Measurements from ENCODE around the gene MAPK11.
A peak's percentile ranks its signal among the peaks of the same experiment; 100 is the strongest.
"Not testable (repeated sequence)": the region's sequence is repeated elsewhere in the genome, so short reads cannot be mapped to it uniquely, and the experiment has no call there.

MAPK11 gene

DNA sequence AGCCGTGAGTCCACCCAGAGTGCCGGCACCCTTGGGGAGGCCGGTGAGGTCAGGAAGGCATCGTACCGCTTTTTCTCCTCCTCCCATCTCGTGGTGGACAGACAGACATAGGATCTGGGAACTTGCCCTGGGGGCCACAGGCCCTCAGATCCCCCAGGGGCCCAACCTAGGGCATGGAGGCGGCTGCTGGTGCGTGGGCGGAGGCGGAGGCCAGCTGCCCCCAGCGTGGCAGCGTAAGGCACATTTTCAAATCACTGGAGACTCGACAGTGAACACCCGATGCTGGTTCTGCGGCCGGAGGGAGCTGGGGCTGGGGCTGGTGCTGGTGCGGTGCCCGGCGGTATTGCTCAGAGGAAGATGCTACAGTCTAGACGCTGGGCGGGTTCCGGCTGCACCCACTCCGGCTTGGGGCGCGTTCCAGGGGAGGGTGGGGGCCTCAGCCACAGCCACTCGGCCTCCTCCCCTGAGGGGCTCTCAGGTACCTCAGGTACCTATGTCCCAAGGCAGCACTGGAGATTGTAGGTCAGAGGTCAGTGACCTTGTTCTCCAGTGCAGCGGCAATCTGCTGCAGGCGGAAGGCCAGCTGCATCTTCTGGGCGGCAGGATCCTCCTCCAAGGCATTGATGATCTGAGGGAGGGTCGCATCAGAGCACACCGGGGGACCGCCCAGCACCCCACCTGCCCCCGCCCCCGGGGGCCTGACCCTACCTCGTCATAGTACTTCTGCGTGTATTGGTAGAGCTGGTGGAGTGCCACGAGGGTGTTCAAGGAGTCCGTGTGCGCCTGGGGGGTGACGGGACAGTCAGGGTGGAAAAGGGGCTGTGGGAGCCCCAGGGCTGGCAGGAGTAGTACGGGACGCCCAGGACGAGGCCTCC is 5.2 kb upstream of the MAPK11 start:
- no peak for DNase-seq

DNA sequence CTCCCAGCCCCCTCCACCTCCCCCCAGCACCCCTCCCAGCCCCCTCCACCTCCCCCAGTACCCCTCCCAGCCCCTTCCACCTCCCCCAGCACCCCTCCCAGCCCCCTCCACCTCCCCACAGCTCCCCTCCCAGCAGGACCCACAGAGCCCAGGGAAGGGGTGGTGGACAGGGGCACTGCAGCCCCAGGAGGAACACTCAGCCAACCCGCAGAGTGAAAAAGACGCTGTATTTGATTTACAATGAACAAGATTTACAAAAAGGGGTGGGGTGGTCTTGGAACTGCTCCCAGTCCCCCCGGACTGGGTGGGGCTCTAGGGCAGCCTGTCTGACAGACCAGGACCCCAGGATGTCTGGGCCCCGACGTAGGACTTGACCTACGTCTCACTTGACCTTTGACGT is 4.6 kb upstream of the MAPK11 start:
- no peak for DNase-seq

DNA sequence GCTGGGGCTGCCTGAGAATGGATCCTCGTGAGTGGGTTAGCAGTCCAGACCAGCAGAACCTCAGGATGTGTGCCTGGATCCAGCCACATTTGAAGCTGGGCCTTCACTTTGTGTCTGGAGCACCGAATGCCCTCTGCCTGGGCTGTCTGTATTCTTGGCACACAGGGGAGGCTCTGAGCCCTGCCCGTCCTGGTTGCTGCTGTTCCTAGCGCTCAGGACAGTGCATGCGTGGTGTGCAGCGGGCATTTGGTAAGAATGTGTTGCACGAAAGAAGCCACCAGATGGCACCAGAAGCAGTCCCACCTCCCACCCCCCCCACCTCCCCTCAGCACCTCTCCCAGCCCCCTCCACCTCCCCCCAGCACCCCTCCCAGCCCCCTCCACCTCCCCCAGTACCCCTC is 4.1 kb upstream of the MAPK11 start:
- DNase-seq, result no peak

DNA sequence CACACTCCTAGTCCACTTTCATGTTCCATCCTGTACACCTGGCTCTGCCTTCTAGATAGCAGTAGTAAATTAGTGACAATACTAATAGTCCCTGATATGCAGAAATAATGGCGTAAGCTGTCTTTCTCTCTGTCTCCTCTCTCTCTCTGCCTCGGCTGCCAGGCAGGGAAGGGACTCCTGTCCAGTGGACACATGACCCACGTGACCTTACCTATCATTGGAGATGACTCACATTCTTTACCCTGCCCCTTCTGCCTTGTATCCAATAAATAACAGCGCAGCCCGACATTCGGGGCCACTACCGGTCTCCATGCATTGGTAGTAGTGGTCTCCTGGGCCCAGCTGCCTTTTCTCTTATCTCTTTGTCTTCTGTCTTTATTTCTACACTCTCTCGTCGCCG is 3.6 kb upstream of the MAPK11 start:
- DNase-seq, result not testable (repeated sequence)

DNA sequence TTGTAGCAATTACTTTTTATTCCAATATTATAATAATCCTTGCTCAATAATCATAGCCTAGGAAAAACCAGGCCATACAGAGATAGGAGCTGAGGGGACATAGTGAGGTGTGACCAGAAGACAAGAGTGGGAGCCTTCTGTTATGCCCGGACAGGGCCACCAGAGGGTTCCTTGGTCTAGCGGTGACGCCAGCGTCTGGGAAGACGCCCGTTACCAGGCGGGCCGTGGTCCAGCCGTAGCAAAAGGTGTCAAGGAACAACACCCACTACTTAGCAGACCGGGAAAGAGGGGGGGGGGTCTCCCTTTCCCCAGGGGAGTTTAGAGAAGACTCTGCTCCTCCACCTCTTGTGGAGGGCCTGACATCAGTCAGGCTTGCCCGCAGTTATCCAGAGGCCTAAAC is 3.2 kb upstream of the MAPK11 start:
- not testable (repeated sequence) for DNase-seq

DNA sequence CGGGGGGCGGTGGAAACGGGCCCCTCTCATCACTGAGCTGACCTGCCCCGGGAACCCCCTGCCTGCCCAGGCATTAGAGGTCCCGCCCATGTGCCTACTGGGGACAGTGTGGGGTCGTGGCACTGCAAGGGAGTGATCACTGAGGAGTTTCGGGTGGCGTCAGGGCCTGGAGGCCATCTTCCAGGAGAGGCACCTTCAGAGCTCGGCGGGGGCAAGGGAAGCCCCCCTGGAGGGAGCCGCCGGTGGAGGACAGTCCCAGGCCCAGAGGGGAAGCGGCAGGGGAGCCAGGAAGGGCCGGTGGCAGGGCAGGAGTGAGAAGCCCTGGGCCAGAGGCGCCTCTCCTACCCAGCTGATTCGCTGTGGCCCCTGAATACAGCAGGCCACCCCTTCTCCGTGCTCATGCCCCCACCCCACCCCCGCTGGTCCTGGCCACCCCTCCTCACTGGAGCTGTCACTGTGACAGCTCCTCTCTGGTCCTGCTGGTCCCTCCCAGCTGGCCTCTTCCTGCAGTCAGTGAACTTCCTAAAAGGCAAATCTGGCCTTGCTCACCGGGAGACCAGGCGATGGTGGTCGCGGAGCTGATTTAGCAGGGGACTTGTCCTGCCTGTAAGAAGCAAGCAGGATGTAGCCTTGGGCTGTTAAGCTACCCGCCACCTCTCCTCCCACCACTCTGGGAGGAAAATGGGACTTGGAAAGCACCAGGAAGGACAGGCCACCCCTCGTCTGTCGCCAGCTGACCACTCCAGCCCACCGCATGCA is 2.0 kb upstream of the MAPK11 start:
- no peak for DNase-seq

DNA sequence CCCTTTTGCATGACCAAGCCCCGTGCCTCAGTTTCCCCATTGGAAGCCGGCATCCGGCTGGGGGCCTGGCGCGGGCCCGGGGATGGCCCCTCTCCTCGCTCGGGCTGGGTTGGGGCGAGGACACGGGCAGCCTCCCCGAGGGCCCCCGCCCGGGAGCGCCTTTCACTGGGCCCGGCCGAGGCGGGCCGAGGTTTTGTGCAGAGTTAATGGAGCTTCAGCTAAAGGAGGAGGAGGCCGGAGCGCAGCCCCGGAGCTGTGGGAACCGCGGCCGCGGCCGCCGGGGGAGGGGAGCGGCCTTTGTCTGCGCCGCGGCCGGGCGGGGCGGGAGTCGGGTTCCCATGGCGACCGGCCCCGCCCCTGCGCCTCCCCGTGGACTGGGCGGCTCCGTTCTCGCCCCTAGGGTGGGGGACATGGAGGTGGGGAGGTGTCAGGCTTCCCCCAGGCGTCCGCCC is 1.4 kb upstream of the MAPK11 start:
- DNase-seq, result no peak

DNA sequence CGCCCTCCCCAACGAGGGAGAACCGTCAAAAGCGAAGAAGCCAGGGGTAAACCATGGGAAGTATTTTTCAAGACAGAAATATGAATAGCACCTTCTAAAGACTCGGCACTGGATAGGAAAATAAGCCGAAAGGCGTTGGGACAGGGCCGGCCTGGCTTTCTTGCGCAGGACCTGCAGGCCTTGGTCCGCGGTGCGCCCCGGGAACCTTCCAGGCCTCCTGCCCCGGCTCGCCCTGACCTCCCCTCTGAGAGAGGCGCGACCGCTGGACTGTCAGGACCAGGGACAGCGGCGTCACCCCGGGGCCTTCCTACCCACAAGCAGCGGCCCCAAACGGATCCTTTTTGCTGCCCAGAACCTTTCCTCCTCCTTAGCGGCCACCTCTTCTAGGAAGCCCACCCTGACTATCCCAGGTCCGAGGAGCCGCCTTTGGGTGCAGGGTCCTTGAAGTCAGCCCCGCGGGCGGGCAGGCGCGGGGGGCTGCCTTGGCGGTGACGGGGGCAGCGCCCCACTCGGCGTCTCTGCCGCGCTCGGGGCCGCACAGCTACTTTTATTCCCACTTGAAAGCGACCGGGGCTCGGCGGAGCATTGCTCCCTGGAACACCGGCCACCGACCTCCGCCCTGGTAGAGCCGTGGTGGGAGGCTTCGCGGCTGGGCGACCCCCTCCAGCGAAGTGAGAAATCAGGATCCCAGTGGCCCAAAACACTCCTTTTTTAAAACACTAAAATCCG is 650 bp upstream of the MAPK11 start:
- peak; percentile 24 for DNase-seq

DNA sequence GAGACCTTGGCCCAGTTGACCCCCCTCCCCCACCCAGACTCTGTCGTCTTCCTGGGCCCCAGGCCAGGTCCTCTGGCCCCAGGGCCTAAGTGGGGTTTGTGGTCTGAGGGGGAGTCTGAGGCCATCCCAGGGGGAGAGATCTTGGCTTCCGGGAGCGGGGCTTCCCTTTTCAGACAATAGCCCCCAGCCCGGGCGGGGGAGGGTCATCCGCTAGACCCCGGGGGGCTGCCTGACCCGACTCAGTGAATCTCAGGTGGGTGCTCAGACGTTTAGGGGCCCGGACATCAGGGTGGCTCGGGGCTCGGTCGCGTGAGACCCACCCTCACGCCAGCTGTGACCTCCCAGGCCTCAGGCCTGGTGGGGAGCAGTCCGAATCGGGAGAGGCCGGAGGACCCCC is 609 bp downstream of the MAPK11 start:
- no peak for DNase-seq

DNA sequence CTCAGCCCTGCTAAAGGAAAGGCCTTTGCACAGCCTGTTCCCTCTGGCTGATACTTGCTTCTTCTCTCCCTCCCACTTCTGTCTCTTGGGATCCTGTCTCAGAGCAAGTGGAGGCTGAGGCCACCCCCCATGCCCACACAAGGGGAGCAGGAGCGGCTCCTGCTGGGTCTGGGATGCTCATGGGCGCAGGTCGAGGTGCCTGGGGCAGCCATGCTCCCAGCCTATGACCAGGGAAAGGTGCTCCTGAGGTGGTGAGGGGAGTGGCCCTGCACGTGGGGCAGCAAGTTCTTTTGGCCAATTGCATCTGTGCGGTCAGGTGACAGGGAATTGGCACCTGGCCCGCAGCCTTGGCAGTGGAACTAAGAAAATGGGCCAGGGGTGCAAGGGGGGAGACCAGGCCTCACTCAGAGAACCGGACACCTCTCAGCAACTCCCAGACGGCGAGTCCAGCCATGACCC is 1.5 kb downstream of the MAPK11 start:
- no peak for DNase-seq

DNA sequence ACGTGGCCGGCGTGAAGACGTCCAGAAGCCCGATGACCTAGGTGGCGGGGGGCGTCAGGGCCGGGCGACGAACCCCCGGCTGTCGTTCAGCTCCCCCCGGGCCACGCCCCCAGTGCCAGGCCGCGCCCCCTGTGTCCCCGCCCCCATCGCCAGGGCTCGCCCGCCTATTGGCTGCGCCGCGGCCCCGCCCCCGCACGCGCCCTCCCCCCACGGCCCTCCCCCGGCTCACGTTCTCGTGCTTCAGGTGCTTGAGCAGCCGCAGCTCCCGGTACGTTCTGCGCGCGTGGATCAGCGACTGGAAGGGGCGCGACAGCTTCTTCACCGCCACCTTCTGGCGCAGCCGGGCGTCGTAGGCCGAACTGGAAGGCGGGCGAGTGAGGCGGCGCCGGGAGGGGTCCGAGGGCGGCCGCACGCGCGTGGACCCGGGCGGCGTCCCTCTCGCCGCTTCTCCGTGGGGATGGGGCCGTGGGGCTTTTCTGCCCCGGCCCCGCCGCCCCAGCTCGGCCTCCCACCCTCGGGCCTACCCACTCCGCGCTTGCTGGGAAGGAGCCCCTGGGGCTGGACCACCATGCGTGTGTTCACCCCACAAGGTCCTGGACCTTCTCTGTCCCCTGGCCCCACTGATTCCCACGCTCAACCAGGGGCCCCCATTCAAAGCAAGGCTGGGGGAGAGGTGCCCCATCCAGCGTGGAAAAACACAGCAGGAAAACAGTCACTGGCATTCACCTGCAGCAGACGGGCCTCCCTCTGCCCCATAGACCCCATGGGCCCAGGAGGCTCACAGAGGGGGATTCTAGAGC is 2.4 kb downstream of the MAPK11 start:
- DNase-seq, result no peak

DNA sequence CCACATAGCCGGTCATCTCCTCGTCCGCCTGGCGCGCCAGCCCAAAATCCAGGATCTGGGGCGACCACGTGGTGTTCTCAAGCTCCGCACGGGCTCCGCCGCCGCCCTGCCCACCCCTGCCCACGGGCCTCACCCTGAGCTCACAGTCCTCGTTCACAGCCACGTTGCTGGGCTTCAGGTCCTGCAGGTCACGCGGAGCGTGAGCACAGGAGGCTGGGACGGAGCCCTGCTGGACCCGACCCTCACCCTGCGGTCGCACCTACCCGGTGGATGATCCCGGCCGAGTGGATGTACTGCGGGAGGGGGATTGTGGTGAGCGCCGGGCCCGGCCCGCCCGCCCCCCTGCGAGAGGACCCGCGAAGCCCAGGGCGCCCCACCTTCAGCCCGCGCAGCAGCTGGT is 3.2 kb downstream of the MAPK11 start:
- DNase-seq, result no peak

DNA sequence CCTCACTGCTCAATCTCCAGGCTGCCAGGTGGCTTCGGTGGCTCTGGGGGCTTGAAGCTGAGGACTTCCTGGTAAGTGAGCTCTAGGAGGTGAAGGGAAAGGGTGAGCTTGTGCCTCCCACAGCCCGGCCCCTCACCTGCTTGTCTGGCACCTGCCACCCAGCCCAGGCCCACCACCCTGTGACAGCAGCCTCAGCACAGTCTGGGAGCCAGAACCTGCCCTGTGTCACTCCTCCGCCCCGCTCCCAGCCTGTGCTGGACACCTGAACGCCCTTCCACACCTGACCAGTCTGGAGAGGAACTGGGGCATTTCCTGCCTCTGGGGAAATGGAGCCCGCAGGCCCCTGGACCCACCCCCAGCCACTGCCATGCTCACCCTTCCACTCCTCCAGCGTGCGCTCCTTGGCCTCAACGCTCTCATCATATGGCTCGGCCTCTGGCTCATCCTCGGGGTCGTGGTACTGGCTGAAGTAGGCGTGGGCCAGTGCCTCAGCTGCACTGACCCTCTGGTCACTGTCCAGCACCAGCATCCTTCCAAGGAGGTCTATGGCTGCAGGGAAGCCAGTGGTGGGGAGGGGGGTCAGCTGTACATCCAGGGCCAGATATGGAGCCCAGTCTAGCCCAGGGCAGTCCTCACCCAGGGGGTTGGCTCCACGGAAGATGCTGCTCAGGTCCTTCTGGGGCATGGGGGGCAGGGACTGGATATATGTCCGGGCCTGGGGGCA is 5.1 kb downstream of the MAPK11 start:
- no peak for DNase-seq

DNA sequence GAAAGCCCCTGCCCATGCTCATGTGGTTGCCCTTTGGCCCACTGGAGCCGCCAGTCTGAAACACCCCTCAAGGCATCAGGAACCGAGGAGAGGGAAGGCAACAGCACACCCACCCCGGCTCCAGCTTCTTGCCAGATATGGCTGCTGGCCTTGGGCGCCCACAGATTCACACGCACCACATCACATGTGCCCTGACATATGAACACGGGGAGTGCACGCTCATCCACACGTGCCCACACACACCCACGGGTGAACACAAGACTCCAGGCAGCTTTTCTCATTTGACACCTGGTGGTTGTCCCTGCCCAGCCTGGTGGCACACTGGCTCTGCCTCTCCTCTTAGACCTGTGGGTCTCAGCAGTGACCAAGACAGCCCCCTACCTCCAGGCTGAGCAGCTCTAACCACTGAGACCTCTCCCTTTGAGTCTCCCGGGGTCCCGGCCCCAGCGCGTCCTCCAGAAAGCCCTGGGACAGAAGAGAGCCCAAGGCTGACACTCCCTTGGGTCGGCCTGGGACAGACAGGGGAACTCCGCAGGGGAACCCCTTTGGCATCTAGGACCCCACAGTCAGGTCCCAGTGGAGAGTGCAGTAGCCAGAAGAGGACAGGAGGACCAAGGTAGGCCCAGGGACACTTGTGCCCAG is 6.0 kb downstream of the MAPK11 start:
- no peak for DNase-seq

DNA sequence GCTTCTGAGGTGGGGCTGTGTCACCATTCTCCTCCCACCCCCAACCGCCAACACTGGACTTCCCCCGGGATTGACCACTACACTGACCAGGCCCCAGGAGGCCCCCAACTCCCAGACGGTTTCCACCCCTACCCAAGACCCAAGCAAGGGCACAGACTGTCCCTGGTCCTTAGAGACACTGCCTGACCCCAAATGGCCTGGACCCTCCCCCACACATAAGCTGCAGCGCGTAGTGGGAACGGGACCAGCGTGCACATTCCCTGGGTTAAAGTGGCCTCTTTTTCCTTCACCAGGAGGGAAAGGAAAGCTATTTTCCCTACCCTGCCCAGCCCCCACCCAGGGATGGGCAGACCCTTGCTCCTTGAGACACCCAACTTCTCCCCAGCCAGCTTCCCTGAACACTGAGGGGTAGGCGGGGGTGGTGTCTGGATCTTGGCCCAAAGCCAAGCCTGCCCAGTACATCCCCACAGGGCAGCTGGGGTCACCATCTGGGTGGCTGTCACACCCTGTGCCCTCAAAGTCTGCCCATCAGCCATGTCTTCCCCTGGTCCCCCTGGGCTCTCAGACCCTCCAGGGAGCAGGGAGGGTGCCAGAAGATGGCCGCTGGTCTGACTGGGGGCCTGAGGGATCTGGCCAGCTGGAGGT is 7.1 kb downstream of the MAPK11 start:
- no peak for DNase-seq

DNA sequence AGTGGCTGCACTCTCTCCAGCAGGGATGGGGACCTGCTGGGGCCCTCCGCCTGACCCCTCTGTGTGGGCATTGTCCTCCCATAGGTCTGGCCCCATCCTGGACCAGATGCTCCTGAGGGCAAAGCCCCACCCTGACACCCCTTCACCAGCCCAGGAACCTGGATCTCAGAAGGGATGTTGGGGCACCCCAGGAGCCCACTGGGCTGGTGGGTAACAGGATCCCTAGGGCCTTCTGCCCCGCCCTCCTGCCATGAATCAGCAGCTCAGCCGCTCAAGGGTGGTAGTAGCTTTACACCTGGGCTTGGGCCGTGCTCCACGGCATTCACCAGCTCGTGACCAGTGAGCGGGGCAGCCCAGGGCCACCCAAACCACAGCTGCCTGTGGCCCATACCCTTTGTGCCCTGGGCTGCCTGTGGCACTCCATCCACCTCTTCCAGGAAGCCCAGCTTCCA is 7.7 kb downstream of the MAPK11 start:
- no peak for DNase-seq

DNA sequence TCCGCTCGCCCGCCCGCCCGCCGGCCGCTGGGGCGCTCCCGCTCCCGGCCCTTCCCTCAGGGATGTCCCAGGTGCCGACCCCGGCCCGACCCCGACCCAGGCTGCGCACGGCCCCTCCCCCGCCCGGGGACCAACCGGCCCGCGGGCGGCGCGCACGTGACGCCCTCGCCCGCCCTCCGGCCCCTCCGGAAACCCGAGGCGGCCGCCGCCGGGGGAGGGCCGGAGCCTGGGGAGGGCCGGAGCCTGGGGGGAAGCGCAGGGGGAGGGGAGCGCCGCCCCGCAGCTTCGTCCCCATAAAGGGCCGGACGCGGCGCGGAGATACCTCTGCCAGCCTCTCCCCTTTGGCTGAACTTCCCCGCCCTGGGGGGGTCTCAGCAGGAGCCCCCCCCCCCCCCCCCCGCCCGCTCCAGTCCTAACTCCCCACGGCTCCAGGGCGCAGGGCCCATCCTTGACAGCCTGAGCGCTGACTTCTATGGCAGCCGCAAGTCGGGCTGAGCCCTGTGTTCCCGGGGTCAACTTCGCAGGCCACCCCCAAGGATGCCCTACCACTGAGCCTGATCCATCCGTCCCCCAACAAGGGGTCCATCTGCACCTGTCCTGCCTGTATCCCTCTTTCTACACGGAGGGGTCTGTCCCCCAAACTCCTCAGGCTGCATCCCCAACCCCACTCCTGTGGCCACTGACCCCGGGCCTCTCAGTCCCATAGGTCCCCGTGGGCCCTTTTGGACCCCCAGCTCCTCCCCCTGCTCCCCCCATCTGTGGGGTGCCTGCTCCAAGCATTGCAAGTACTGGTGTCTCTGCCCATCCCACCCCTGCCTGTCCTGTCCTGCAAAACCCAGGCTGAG is 8.3 kb downstream of the MAPK11 start, which contains the start of gene MAPK12:
Gene MAPK12, minus strand, starts transcription at position 69 of the 845 bp plus-strand sequence. CDS start 174 bp downstream, outside the sequence.
- no peak for DNase-seq

DNA sequence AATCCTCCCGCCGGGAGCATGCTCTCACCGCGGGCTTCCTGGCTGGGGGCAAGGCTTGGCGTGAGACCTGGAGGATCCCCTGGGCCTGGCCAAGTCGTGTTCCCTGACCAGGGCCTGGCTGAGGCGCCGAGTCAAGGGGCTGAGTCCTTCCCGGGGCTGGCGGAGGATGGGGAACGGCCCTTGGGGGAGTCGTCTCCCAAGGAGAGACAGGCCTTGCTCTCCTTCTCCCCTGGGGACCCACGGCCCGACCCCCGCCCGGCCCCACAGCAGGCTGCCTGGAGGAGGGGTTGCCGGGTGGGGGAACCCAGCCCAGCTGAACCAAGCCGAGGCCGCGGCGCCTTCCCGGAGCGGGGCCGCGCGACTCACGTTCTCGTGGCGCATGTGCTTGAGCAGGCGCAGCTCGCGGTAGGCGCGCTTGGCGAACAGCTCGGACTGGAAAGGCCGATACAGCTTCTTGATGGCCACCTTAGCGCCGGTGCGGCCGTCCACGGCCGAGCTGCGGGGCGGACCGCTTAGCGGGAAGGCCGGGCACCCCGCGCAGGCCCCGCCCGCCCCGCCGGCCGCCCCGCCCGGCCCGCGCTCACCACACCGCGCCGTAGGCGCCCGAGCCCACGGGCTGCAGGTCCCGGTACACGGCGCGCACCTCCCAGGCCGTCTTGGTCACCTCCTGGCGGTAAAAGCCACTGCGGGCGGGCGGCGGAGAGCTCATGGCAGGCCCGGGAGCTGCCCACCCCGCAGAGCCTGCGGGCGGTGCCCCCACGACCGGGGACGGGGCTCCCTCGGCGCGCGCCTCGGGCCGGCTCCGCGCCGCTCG is 9.2 kb downstream of the MAPK11 start:
- DNase-seq, result peak; percentile 45

DNA sequence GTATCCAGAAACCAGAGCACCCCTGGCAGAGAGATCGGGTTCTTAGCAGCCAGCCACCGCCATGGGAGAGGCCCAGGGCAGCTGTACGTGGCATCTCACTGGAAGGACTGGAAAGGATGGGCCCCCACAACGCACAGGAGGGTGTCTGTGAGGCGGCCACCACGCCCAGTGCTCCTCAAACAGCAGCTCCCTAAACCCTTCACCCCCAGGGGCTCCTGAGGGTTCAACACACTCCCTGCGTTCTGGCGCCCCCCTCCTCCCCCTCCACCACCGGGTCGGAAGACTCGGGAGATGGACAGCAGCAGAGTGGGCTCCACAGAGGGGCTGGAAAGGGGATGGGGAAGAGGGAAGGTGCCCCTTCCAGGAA is 9.8 kb downstream of the MAPK11 start:
- DNase-seq, result no peak

All from KG1 (cell line).